NB4 (cell line): Measurements from ENCODE around the gene DNAAF3.

Experiments used
- MYC ChIP-seq: IDR thresholded peaks from 2 replicates; pipeline ENCODE4 v1.6.1; 2011; ENCODE audit warnings: low read depth, low read length
- POLR2A ChIP-seq: IDR thresholded peaks from 2 replicates; pipeline ENCODE4 v1.6.1; 2011; ENCODE audit warnings: mild to moderate bottlenecking; ENCODE audit not compliant: insufficient read length; ENCODE audit errors: extremely low read depth
- TF ChIP-seq, protein P1 (sequence below): IDR thresholded peaks from one replicate; pipeline ENCODE4 v1.5.1; 2012; ENCODE audit warnings: low read depth, low read length

DNA sequence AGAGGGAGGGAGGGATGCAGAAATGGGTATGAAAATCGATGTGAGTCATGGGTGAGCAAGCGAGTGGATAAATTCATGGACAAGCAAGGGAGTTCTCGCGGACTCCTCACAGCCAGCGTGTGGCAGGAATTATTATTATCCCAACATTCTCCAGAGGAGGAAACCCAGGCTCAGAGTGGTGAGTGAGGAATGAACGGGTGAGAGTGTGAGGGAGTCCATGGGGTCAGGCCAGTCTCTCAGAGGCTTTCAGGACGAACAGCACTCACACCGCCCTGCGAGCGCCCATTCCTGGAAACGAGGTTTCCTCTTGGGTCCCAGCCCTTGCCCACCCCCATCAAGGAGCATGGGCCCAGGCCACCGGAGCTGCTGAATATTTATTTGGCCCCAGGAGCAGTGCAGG is 6.3 kb upstream of the DNAAF3 start:
- TF ChIP-seq POLR2A (no peak), MYC (no peak)
- TF ChIP-seq, protein P1, sequence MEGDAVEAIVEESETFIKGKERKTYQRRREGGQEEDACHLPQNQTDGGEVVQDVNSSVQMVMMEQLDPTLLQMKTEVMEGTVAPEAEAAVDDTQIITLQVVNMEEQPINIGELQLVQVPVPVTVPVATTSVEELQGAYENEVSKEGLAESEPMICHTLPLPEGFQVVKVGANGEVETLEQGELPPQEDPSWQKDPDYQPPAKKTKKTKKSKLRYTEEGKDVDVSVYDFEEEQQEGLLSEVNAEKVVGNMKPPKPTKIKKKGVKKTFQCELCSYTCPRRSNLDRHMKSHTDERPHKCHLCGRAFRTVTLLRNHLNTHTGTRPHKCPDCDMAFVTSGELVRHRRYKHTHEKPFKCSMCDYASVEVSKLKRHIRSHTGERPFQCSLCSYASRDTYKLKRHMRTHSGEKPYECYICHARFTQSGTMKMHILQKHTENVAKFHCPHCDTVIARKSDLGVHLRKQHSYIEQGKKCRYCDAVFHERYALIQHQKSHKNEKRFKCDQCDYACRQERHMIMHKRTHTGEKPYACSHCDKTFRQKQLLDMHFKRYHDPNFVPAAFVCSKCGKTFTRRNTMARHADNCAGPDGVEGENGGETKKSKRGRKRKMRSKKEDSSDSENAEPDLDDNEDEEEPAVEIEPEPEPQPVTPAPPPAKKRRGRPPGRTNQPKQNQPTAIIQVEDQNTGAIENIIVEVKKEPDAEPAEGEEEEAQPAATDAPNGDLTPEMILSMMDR: no peak
